ENCODE results near the gene EPHA6. TPM values are rescaled to one million over a fixed set of nuclear protein-coding genes. Genes with fewer than 3 reads are reported as not detected.

EPHA6 gene
- total RNA-seq, 1 experiment from 2014 or later: 0.61 TPM

DNA sequence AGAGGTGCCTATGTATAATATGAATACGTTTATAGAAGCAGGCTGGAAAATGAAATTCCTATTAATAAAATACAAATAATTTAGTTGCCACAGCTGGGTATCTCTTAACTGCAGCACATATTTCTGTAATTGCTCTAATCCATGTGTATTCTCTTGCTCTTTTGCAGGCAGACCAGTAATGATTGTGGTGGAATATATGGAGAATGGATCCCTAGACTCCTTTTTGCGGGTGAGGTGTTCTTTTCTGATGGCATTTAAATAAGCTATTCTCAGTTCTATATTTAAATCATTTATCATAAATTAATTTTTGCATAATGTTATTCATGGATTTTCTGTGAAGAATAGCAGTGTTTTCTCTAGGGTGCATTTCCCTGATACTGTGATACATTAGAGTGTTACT is 796.2 kb downstream of the EPHA6 start:
- no peaks in the 10 kb centered on the region for H3K4me1 Mint-ChIP-seq
- no peak overlapping the region for H3K4me3 Mint-ChIP-seq
- no peak overlapping the region for H3K14ac ChIP-seq (ENCODE audit: insufficient read depth, low read length)
- H4K20me1 ChIP-seq (ENCODE audit: control insufficient read depth, insufficient read depth, insufficient read length): no peaks in the 10 kb centered on the region
- no peak for DNase-seq
- H3K23ac ChIP-seq (ENCODE audit: insufficient read length, low read depth, low read length): no peak overlapping the region
- no peak overlapping the region for H2BK120ac ChIP-seq (ENCODE audit: low read depth, low read length, poor library complexity, severe bottlenecking)
- no peaks in the 10 kb centered on the region for H3K9me3 ChIP-seq (ENCODE audit: control insufficient read depth, low read depth, low read length)
- no peak overlapping the region for H2AFZ ChIP-seq (ENCODE audit: low read length)
- no peaks in the 10 kb centered on the region for H3K79me1 ChIP-seq (ENCODE audit: insufficient read depth, low read depth, low read length, poor library complexity, severe bottlenecking)
- H2BK5ac ChIP-seq (ENCODE audit: insufficient read length, low read length): no peak overlapping the region
- no peak overlapping the region for H3K27ac ChIP-seq (ENCODE audit: insufficient read length, low read depth, low read length)
- H3K79me2 ChIP-seq (ENCODE audit: insufficient read depth, low read length): no peaks in the 10 kb centered on the region
- H2BK15ac ChIP-seq (ENCODE audit: low read depth, low read length): no peak overlapping the region
- no peak overlapping the region for H4K5ac ChIP-seq (ENCODE audit: insufficient read length, low read depth, low read length)
- H3K4me2 ChIP-seq (ENCODE audit: insufficient read depth, insufficient read length, low read length): no peak overlapping the region
- no CpG with 5 or more reads among the region's 2 CpGs for WGBS (ENCODE audit: extremely low coverage, insufficient read length, low lambda C conversion rate)
- no peaks in the 10 kb centered on the region; a peak in 1 of 7 replicates for H3K36me3 Mint-ChIP-seq (ENCODE audit: insufficient read depth in 1 of 3, low read depth in 3 of 3)
- H3K27me3 ChIP-seq (ENCODE audit: insufficient read depth, low read length): no peaks in the 10 kb centered on the region
- no peak overlapping the region for H4K91ac ChIP-seq (ENCODE audit: insufficient read length, low read depth, low read length)
- no peak overlapping the region for H2BK12ac ChIP-seq (ENCODE audit: insufficient read length, low read depth, low read length)
- no peak overlapping the region for H4K8ac ChIP-seq (replicated peaks; ENCODE audit: insufficient read length, low read depth, low read length)
- H3K27me3 Mint-ChIP-seq (ENCODE audit: low read depth): no peaks in the 10 kb centered on the region
- TF ChIP-seq, protein P1, sequence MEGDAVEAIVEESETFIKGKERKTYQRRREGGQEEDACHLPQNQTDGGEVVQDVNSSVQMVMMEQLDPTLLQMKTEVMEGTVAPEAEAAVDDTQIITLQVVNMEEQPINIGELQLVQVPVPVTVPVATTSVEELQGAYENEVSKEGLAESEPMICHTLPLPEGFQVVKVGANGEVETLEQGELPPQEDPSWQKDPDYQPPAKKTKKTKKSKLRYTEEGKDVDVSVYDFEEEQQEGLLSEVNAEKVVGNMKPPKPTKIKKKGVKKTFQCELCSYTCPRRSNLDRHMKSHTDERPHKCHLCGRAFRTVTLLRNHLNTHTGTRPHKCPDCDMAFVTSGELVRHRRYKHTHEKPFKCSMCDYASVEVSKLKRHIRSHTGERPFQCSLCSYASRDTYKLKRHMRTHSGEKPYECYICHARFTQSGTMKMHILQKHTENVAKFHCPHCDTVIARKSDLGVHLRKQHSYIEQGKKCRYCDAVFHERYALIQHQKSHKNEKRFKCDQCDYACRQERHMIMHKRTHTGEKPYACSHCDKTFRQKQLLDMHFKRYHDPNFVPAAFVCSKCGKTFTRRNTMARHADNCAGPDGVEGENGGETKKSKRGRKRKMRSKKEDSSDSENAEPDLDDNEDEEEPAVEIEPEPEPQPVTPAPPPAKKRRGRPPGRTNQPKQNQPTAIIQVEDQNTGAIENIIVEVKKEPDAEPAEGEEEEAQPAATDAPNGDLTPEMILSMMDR (conservative IDR thresholded peaks at IDR 0.05): no peak
- H3K4me1 ChIP-seq (ENCODE audit: insufficient read depth, low read length): no peaks in the 10 kb centered on the region
- no peaks in the 10 kb centered on the region for H3K23me2 ChIP-seq (ENCODE audit: insufficient read length, low read depth, low read length, poor library complexity, severe bottlenecking)
- no peak overlapping the region for H2AK5ac ChIP-seq (ENCODE audit: insufficient read length, low read length)
- no peak overlapping the region for H3K56ac ChIP-seq (ENCODE audit: insufficient read length, low read depth, low read length)
- H3K9me3 Mint-ChIP-seq: peaks cover 0 to 6% of the 10 kb centered on the region in 2 experiments; a peak in 1 of 5 replicates
- H3T11ph ChIP-seq (ENCODE audit: low read length): no peak overlapping the region
- no peak overlapping the region for H3K18ac ChIP-seq (ENCODE audit: insufficient read length, low read depth, low read length)
- H3K9ac ChIP-seq (ENCODE audit: extremely low read depth, insufficient read length, low read length): no peak overlapping the region
- no peak overlapping the region for H2BK20ac ChIP-seq (ENCODE audit: low read depth, low read length, poor library complexity, severe bottlenecking)
- H3K4ac ChIP-seq (ENCODE audit: low read depth, low read length): no peak overlapping the region
- H3K27ac Mint-ChIP-seq: no peak overlapping the region
